Nephron (organoid): ENCODE measurements around the gene KIF23.

Experiments used
- H3K27ac Mint-ChIP-seq, 3 experiments: 2 replicates each; pipeline ENCODE4 v1.8.0; 2020; ENCODE audit warnings: mixed read lengths in 3 of 3, mild to moderate bottlenecking in 2 of 3, moderate library complexity in 1 of 3
- H3K27me3 Mint-ChIP-seq: 2 replicates; pipeline ENCODE4 v1.8.0; 2021; ENCODE audit warnings: low read depth, mild to moderate bottlenecking, moderate library complexity, mixed read lengths
- H3K36me3 Mint-ChIP-seq: 2 replicates; pipeline ENCODE4 v1.8.0; 2020; ENCODE audit warnings: low read depth, mixed read lengths
- H3K4me1 Mint-ChIP-seq: 2 replicates; pipeline ENCODE4 v1.8.0; 2020; ENCODE audit warnings: mixed read lengths
- H3K4me3 Mint-ChIP-seq, 3 experiments: 2 replicates each; pipeline ENCODE4 v1.8.0; 2020; ENCODE audit warnings: mild to moderate bottlenecking in 3 of 3, mixed read lengths in 3 of 3, moderate library complexity in 2 of 3
- H3K9me3 Mint-ChIP-seq: 2 replicates; pipeline ENCODE4 v1.8.0; 2020; ENCODE audit warnings: mixed read lengths
- TF ChIP-seq, protein P1 (sequence below), 3 experiments: fragments of 200-600 bp; sonication (generic); IDR thresholded peaks; one replicate each; pipeline ENCODE4 v1.5.0; 2021; ENCODE audit warnings: antibody characterized with exemption in 3 of 3; ENCODE audit not compliant: unreplicated experiment in 3 of 3

Gene KIF23

DNA sequence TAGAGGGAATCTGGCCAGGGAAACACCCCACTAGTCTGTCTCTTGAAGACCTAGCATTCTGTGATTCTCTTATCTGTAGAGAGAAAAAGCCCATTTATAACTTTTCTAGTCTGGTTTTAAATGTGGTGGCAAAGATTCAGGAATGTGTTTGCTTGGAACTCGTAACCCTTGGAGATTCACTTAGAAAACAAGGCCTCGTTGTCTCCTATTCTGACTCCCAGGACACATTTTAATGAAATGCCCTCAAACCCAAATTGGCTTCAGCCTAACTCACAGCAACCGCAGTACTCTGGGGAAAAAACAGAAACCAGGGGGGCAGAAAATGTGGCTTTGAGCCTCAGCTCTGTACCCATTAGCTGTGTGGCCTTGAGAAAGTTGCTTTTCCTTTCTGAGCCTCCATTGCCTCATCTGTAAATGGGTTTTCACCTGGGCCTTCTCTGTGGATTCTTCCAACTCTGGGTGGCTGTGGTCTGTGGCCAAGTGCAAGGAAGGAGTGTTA is 75.0 kb downstream of the KIF23 start:
- H3K27ac Mint-ChIP-seq, result peak overlapping the region in 1 of 3 experiments; percentile 16
- no peaks in the 10 kb centered on the region for H3K27me3 Mint-ChIP-seq
- peaks cover 19% of the 10 kb centered on the region for H3K9me3 Mint-ChIP-seq
- no peaks in the 10 kb centered on the region for H3K36me3 Mint-ChIP-seq
- H3K4me3 Mint-ChIP-seq, result no peak overlapping the region
- TF ChIP-seq, protein P1, sequence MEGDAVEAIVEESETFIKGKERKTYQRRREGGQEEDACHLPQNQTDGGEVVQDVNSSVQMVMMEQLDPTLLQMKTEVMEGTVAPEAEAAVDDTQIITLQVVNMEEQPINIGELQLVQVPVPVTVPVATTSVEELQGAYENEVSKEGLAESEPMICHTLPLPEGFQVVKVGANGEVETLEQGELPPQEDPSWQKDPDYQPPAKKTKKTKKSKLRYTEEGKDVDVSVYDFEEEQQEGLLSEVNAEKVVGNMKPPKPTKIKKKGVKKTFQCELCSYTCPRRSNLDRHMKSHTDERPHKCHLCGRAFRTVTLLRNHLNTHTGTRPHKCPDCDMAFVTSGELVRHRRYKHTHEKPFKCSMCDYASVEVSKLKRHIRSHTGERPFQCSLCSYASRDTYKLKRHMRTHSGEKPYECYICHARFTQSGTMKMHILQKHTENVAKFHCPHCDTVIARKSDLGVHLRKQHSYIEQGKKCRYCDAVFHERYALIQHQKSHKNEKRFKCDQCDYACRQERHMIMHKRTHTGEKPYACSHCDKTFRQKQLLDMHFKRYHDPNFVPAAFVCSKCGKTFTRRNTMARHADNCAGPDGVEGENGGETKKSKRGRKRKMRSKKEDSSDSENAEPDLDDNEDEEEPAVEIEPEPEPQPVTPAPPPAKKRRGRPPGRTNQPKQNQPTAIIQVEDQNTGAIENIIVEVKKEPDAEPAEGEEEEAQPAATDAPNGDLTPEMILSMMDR (IDR thresholded peaks at IDR 0.05; ENCODE audit: unreplicated experiment in 3 of 3), result no peak
- H3K4me1 Mint-ChIP-seq, result peaks cover 18% of the 10 kb centered on the region

DNA sequence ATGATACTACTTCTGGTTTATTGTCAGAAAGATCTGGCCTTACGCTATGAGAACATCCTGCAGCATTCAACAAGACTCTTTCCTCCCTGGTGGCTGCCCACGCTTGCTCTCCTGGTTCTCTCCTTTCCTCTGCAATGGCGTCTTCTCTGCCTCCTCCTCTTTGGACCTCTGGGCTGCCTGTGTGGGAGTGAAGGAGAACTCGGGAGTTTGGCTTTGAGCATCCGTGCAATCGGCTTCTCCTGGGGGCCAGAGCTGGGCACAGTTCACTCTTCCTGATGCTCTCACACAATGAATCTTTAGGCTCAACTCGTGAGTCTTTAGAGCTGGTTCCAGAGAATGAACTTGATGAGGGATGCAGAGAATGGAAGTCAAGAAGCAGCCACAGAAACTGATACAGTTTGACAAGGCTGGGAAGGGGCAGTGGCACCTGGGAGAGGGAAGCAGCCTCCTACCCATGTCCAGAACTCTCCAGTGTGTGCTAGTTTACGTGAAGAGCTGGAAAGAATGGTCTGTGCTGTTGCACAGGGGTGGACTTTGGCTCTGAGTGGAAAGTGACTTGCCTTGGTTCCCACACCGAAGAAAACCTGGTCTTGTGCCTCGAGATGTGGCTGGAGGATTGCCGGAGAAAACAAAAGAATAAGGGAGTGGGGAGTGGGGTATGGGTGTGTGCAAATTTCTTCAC is 76.3 kb downstream of the KIF23 start:
- TF ChIP-seq, protein P1 (IDR thresholded peaks at IDR 0.05; ENCODE audit: unreplicated experiment in 3 of 3), result no peak
- Mint-ChIP-seq H3K36me3 (no peaks in the 10 kb centered on the region), H3K27me3 (no peaks in the 10 kb centered on the region), H3K9me3 (peaks cover 19% of the 10 kb centered on the region), H3K4me1 (peaks cover 13% of the 10 kb centered on the region), H3K27ac (peak overlapping the region in 2 of 3 experiments; percentile 17 to 78), H3K4me3 (no peak overlapping the region)

DNA sequence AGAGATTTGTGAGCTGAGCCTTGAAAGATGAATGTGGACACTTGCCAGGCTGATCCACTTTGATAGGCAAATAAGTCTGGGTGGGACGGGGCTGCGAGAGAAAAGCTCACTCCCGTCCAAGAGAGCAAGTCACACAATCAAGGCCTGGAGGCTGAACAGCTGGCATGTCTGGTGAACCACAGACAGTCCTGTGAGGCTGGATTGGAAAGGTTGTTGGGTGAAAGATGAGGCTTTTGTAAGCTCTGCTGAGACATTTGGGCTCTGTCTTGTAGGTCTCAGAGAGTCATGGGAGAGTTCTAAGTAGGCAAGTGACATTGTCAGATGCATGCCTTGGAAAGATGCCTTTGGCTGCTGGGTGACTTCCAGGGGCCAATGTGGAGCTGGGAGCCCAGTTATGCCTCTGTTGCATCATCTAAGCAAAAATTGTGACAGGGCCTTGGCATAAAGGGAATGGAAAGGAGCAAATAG is 76.9 kb downstream of the KIF23 start:
- Mint-ChIP-seq H3K4me1 (peaks cover 16% of the 10 kb centered on the region), H3K9me3 (peaks cover 19% of the 10 kb centered on the region), H3K27ac (peak overlapping the region in 2 of 3 experiments; percentile 17 to 78), H3K4me3 (no peak overlapping the region), H3K36me3 (no peaks in the 10 kb centered on the region), H3K27me3 (no peaks in the 10 kb centered on the region)
- TF ChIP-seq, protein P1 (IDR thresholded peaks at IDR 0.05; ENCODE audit: unreplicated experiment in 3 of 3), result no peak

DNA sequence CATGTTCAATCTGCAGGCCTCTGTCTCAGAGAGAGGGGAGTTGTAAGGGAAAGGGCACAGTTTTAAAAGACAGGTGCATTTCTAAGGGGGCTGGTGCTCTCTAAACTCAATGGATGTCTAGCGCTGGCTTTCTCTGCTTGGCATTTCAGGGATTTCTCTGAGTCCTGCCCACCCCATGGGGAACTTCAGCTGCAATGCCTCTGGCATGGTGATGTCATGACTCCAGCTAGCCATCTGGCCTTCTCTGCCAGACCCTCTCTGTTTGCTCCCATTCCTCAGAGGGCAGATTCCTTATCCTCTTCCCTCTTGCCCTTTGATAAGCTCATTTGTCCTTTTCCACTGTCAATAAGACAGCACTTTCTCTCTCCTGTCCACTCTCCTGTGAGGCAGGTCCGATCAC is 79.3 kb downstream of the KIF23 start:
- H3K9me3 Mint-ChIP-seq, result peaks cover 19% of the 10 kb centered on the region
- H3K4me3 Mint-ChIP-seq, result no peak overlapping the region
- peaks cover 31% of the 10 kb centered on the region for H3K4me1 Mint-ChIP-seq
- TF ChIP-seq, protein P1 (IDR thresholded peaks at IDR 0.05; ENCODE audit: unreplicated experiment in 3 of 3), result no peak
- peaks cover 6% of the 10 kb centered on the region for H3K27me3 Mint-ChIP-seq
- H3K36me3 Mint-ChIP-seq, result no peaks in the 10 kb centered on the region
- H3K27ac Mint-ChIP-seq, result no peak overlapping the region

DNA sequence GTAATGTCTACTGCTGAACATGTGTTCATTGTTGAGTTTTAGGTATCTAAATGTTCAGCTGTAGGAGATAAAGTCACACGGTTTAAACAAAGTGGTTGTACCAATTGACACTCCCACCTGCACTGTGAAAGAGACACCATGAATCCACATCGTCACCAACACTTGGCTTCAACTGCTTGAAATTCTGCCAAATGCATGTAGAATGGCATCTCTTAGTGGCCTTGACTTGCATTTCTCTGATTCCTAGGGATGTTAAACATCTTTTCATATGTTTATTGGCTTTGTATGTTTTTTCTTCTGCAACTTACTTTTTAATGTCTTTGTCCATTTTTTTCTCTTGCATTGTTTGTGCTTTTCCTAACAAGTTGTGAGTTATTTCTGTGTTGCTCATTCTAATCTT is 81.9 kb downstream of the KIF23 start:
- TF ChIP-seq, protein P1 (IDR thresholded peaks at IDR 0.05; ENCODE audit: unreplicated experiment in 3 of 3), result no peak
- peaks cover 39% of the 10 kb centered on the region for H3K4me1 Mint-ChIP-seq
- no peak overlapping the region for H3K27ac Mint-ChIP-seq
- H3K4me3 Mint-ChIP-seq, result no peak overlapping the region
- H3K9me3 Mint-ChIP-seq, result peaks cover 9% of the 10 kb centered on the region
- peaks cover 6% of the 10 kb centered on the region for H3K27me3 Mint-ChIP-seq
- H3K36me3 Mint-ChIP-seq, result no peaks in the 10 kb centered on the region

DNA sequence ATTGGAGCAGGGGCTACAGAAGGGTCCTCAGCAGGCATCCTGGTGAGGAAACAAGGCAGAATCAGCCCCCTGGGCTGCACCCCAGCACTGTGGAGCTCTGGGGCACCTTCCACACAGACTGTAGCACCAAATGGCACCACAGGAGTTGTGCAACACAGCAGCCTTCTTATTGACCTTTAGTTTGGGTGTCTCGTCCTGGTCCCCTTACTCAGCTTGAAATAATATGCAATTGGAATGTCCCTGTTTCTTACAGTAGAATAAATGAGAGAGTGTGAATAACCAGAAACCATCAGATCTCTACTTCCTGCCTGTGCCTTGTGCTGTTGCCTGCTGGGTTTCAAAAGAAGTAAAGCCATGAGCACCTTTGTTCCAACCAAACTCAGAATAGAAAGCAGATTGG is 82.9 kb downstream of the KIF23 start:
- peaks cover 2% of the 10 kb centered on the region for H3K9me3 Mint-ChIP-seq
- no peaks in the 10 kb centered on the region for H3K36me3 Mint-ChIP-seq
- peaks cover 39% of the 10 kb centered on the region for H3K4me1 Mint-ChIP-seq
- TF ChIP-seq, protein P1 (IDR thresholded peaks at IDR 0.05; ENCODE audit: unreplicated experiment in 3 of 3), result no peak
- no peak overlapping the region for H3K4me3 Mint-ChIP-seq
- H3K27me3 Mint-ChIP-seq, result peaks cover 6% of the 10 kb centered on the region
- peak overlapping the region in 1 of 3 experiments; percentile 5 for H3K27ac Mint-ChIP-seq
